Activated CD4-positive, alpha-beta memory T cell treated with anti-CD3 and anti-CD28 coated beads, Interleukin-2, amount 10 ng/mL, durations not matched to agents 7 days and 5 days (primary cell): ENCODE measurements around the gene MAP3K14. TPM values are rescaled to one million over a fixed set of nuclear protein-coding genes. Genes with fewer than 3 reads are reported as not detected.

Experiments used
- CTCF ChIA-PET: fragments of 350-600 bp; sonication (Branson Sonifier 250); formaldehyde crosslinking; loops from one replicate; lab custom pipeline; 2021; ENCODE audit warnings: antibody characterized with exemption, inconsistent platforms; lab: Charles Lee
- POLR2A ChIA-PET: fragments of 350-600 bp; sonication (Branson Sonifier 250); formaldehyde crosslinking; loops from one replicate; lab custom pipeline; 2021; ENCODE audit warnings: antibody characterized with exemption; lab: Charles Lee
- DNase-seq: peaks from one replicate; pipeline ENCODE4 v3.0.0-alpha.2; 2020
- H3K27ac Mint-ChIP-seq: one replicate; pipeline ENCODE4 v1.8.0; 2021; ENCODE audit warnings: mild to moderate bottlenecking, mixed read lengths
- H3K27me3 Mint-ChIP-seq: one replicate; pipeline ENCODE4 v1.8.0; 2021; ENCODE audit warnings: mixed read lengths
- H3K36me3 Mint-ChIP-seq: one replicate; pipeline ENCODE4 v1.8.0; 2021; ENCODE audit warnings: low read depth, mixed read lengths
- H3K4me1 Mint-ChIP-seq: one replicate; pipeline ENCODE4 v1.8.0; 2021; ENCODE audit warnings: mixed read lengths
- H3K4me3 Mint-ChIP-seq: one replicate; pipeline ENCODE4 v1.8.0; 2021; ENCODE audit warnings: mild to moderate bottlenecking, mixed read lengths
- H3K9me3 Mint-ChIP-seq: one replicate; pipeline ENCODE4 v1.8.0; 2021; ENCODE audit warnings: mixed read lengths
- total RNA-seq, 2 experiments: library from RNA; stranded (reverse); gene quantifications; one replicate each; pipeline ENCODE4 v1.2.3, GENCODE V29; 2021

The MAP3K14 gene
- total RNA-seq, 2 experiments from 2014 or later: 28.7 to 30.6 TPM

DNA sequence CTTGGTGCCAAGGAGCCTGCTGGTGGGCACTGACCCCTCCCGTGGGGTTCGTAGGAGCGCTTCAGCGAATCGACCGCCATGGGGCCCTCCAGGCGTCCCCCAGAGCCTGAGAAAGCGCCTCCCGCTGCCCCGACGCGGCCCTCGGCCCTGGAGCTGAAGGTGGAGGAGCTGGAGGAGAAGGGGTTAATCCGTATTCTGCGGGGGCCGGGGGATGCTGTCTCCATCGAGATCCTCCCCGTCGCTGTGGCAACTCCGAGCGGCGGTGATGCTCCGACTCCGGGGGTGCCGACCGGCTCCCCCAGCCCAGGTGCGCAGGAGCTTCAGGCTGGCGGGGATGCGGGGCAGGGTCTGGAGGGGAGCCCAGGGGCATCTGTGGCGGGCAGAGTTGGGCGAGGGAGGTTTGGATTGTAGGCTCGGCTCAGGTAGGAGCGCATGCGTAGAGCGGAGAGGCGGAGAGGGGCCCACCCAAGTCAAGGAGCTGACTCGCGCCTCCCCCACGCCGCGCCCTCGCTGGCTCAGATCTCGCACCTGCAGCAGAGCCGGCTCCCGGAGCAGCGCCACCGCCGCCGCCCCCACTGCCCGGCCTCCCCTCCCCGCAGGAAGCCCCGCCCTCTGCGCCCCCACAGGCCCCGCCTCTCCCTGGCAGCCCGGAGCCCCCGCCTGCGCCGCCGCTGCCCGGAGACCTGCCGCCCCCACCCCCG, 75.3 kb downstream of the MAP3K14 start:
- H3K4me1 Mint-ChIP-seq: peaks cover 48% of the 10 kb centered on the region
- no peak overlapping the region for H3K4me3 Mint-ChIP-seq
- ChIA-PET CTCF (interaction anchor here (0.9 to 2.1 kb wide), 2 partner anchors 11 to 22 kb away, joined by 3 to 7 read pairs; no protein-coding TSS in a partner anchor), POLR2A (interaction anchor here (1.5 to 27.5 kb wide), 2 partner anchors 14 to 16 kb away, joined by 3 to 528 read pairs; partner anchors contain the start of gene FMNL1)
- H3K36me3 Mint-ChIP-seq: peaks cover 82% of the 10 kb centered on the region
- H3K9me3 Mint-ChIP-seq: no peaks in the 10 kb centered on the region
- no peak for DNase-seq
- no peak overlapping the region for H3K27ac Mint-ChIP-seq
- no peaks in the 10 kb centered on the region for H3K27me3 Mint-ChIP-seq

DNA sequence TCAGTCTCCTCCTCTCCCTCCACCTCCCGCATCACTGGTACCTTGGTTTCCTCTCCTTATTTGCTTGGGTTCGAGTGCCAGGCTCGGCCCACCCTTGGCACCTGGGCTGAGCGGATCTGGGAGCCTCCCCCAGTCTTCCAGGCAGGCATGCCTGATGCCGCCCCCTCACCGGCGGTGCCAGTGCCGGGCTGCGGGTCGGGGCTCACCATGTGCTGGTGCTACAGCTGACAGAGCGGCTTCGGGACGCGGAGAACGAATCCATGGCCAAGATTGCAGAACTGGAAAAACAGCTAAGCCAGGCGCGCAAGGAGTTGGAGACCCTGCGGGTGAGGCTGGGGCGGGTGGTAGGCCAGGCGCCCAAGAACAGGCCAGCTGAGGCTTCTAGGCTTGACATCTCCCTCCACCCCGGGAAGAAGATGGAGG, 75.9 kb downstream of the MAP3K14 start:
- H3K4me1 Mint-ChIP-seq: peaks cover 43% of the 10 kb centered on the region
- ChIA-PET CTCF (interaction anchor here (0.9 kb wide), 1 partner anchor 10 kb away, joined by 3 read pairs; no protein-coding TSS in a partner anchor), POLR2A (interaction anchor here (1.5 to 27.5 kb wide), 2 partner anchors 14 to 16 kb away, joined by 3 to 528 read pairs; partner anchors contain the start of gene FMNL1)
- no peaks in the 10 kb centered on the region for H3K9me3 Mint-ChIP-seq
- H3K36me3 Mint-ChIP-seq: peaks cover 82% of the 10 kb centered on the region
- H3K27me3 Mint-ChIP-seq: no peaks in the 10 kb centered on the region
- no peak for DNase-seq
- H3K4me3 Mint-ChIP-seq: no peak overlapping the region
- H3K27ac Mint-ChIP-seq: no peak overlapping the region

DNA sequence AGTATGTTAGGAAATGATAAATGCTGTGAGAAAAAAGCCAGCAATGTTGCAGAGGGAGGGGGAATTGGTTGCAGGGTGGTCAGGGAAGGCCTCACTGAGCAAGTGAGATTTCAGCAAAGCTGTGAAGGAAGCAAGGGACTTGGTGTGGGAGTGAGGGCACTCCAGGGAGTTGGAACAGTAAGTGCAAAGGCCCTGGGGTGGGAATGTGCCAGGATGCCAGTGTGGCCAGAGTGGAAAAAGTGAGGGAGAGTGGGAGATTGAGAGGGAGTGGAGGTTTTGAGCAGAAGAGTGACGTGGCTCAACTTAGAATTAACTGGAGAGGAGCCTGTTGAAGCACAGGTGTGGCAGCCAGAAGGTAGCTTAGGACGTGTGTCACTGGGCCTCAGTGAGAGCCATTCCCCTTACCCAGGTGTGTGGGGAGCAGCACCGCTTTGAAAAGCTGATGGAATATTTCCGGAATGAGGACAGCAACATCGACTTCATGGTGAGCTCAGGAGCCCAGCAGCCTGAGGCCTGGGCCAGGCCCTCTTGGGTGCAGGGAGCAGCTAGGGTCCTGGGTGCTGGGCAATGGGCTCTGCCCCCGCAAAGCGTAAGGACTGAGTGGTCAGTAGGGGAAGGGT, 78.6 kb downstream of the MAP3K14 start:
- H3K4me1 Mint-ChIP-seq: peaks cover 54% of the 10 kb centered on the region
- no peak for DNase-seq
- no peak overlapping the region for H3K4me3 Mint-ChIP-seq
- no peaks in the 10 kb centered on the region for H3K27me3 Mint-ChIP-seq
- ChIA-PET CTCF (interaction anchor here (1.0 to 11.8 kb wide), 3 partner anchors 12 to 103 kb away, joined by 3 to 197 read pairs (median 5); partner anchors contain the start of genes ACBD4 and FMNL1), POLR2A (interaction anchor here (2.1 to 27.5 kb wide), 2 partner anchors 10 to 13 kb away, joined by 11 to 528 read pairs; partner anchors contain the start of gene FMNL1)
- H3K27ac Mint-ChIP-seq: peak overlapping the region; percentile 47
- H3K36me3 Mint-ChIP-seq: peaks cover 85% of the 10 kb centered on the region
- H3K9me3 Mint-ChIP-seq: no peaks in the 10 kb centered on the region

DNA sequence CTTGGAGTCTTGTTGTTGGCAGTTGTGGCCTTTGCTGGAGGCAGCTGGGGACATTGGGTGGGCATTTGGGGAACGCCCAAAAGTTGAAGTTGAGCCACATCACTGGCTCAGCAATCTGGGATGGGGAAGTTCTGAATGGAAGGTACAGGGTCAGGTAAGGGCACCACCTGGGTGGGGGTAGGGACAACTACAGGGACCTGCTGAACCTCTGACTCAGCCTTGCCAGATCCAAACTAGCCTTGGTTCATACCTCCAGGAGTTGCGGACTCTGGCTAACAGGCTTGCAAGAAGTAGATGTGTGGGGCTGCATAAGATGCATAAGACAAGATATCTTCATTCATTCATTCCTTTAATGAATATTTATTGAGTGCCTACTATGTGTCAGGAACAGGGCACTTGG, 79.1 kb downstream of the MAP3K14 start:
- Mint-ChIP-seq H3K4me1 (peaks cover 56% of the 10 kb centered on the region), H3K27me3 (no peaks in the 10 kb centered on the region), H3K4me3 (no peak overlapping the region), H3K36me3 (peaks cover 86% of the 10 kb centered on the region), H3K9me3 (no peaks in the 10 kb centered on the region), H3K27ac (peak overlapping the region; percentile 47)
- CTCF ChIA-PET: interaction anchor here (1.0 to 11.8 kb wide), 2 partner anchors 18 to 102 kb away, joined by 3 to 197 read pairs; partner anchors contain the start of genes ACBD4 and FMNL1
- no peak for DNase-seq
- POLR2A ChIA-PET: interaction anchor here (1.4 to 27.5 kb wide), 3 partner anchors 10 to 74 kb away, joined by 3 to 528 read pairs (median 11); partner anchors contain the start of gene FMNL1

DNA sequence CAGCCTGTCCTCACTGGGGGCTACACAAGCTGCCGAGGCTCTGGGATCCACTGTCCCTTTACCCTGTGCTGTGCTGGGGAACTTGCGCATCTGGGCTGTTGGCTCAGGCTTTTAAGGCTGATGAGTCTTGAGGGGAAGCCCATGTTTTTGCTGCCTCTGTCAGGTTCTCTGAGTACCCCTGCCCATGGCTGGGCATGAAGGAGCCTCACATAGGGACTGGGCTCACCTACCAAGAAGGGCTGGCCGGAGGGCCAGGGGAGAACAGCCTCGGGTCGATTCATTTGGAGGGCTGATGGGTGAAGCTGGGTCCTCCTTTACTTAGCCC, 80.6 kb downstream of the MAP3K14 start:
- no peak overlapping the region for H3K4me3 Mint-ChIP-seq
- no peak overlapping the region for H3K27ac Mint-ChIP-seq
- no peak for DNase-seq
- H3K27me3 Mint-ChIP-seq: no peaks in the 10 kb centered on the region
- ChIA-PET POLR2A (interaction anchor here (1.4 to 27.5 kb wide), 2 partner anchors 10 to 11 kb away, joined by 4 to 528 read pairs; partner anchors contain the start of gene FMNL1), CTCF (interaction anchor here (1.6 to 11.8 kb wide), 4 partner anchors 10 to 75 kb away, joined by 6 to 197 read pairs (median 22); partner anchors contain the start of gene FMNL1)
- H3K36me3 Mint-ChIP-seq: peaks cover 93% of the 10 kb centered on the region
- peaks cover 64% of the 10 kb centered on the region for H3K4me1 Mint-ChIP-seq
- H3K9me3 Mint-ChIP-seq: no peaks in the 10 kb centered on the region

DNA sequence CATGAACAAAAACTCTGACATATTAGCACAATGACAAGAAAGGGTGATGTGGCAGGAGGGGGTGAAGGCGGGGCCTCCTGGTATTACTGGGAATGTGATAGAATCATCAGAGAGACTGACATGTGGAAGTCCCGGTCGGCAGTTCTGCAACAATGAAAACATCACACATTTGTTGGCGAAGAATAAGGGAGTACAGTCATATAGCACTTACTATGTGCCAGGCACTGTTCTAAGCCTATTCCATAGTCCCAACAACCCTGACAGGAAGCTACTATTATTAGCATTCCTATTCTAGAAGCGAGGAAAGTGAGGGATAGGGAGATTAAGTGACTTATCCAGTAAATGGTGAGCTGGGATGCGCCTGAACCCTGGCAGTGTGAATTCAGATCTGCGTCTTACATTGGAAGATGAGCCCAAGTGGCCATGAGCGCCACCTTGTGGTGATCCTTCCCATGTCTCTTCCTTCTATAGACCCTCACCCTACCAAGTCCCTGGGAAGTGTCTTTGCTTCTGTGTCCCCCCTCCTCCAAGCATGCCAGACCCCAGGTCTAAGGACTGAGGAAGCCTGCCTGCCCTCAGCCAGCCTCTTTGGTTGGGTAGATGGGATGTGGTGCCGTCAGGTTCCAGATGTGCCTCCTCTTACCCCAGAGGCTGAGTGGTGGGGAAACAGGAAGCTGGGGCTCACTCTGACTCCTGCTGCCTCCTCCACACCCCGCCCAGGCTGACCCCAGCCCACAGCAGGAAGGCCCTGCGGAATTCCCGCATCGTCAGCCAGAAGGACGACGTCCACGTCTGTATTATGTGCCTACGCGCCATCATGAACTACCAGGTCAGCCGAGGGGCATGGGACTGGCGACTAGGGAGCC, 81.2 kb downstream of the MAP3K14 start:
- Mint-ChIP-seq H3K27ac (peak overlapping the region; percentile 74), H3K4me3 (no peak overlapping the region), H3K27me3 (no peaks in the 10 kb centered on the region), H3K9me3 (no peaks in the 10 kb centered on the region), H3K4me1 (peaks cover 67% of the 10 kb centered on the region), H3K36me3 (peaks cover 87% of the 10 kb centered on the region)
- ChIA-PET CTCF (interaction anchor here (0.8 to 11.8 kb wide), 12 partner anchors 10 to 150 kb away, joined by 3 to 197 read pairs (median 4); partner anchors contain the start of genes FMNL1 and MAP3K14), POLR2A (interaction anchor here (1.0 to 27.5 kb wide), 3 partner anchors 10 to 13 kb away, joined by 3 to 528 read pairs (median 4); partner anchors contain the start of gene FMNL1)
- peak; percentile 79 for DNase-seq

DNA sequence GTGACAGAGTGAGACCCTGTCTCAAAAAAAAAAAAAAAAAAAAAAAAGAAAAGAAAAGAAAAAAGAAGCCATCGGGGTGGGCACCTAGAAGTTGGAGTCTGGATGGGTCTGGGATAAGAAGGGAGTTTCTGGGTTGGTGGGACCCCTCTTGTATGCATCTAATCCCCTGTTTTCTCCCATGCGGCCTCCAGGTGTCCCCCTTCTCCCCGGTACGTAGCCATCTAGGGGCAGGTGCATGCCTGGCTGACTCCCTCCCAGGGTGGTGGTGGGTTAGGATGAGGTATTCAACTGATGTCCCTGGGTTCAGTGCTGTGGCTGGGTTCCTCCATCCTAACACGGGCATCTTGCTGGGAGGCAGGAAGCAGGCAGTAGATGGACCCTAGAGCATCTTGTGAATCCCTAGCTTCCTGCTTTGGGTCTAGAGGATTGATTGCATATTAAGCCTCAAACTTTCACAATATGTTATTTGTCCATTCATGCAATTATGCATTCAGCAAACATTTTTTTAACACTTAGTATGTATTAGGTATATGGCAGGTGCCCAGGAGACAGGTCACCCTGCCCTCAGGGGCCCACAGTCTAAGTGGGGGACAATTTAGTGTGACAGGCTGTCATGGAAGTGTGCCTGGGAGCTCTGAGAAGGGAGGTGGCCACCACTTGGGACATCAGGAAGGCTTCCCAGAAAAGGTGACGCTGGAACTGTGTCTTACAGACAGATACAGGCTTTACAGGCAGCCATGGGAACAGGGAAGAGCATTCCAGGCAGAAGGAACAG, 82.0 kb downstream of the MAP3K14 start:
- ChIA-PET CTCF (interaction anchor here (0.7 to 11.8 kb wide), 15 partner anchors 9 to 151 kb away, joined by 3 to 197 read pairs (median 4); partner anchors contain the start of genes FMNL1 and MAP3K14), POLR2A (interaction anchor here (0.8 to 27.5 kb wide), 4 partner anchors 10 to 14 kb away, joined by 3 to 528 read pairs (median 4); partner anchors contain the start of gene FMNL1)
- Mint-ChIP-seq H3K36me3 (peaks cover 81% of the 10 kb centered on the region), H3K4me1 (peaks cover 73% of the 10 kb centered on the region), H3K4me3 (no peak overlapping the region), H3K9me3 (no peaks in the 10 kb centered on the region), H3K27me3 (no peaks in the 10 kb centered on the region), H3K27ac (peak overlapping the region; percentile 74)
- no peak for DNase-seq

DNA sequence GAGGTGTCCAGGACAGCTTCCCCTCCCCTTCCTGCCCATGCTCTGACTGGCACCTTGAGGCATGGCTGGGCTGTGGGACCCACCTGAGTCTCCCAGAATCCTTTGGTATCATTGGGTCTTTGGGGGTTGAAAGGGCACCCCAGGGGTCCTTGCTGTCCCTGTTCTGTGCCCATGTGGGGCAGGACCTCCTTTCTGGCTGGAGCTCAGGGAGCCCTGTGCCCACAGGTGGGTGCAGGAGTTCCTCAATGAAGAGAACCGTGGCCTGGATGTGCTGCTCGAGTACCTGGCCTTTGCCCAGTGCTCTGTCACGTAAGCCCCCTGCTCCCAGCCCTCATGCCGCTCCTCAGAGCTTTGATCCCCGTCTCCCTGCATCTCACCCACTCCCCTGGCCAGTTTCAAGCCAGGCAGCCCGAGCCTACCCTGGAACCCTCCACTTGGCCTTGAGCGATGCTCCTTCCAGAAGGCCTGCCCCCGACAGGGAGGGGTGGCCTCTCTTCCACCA, 83.3 kb downstream of the MAP3K14 start:
- H3K9me3 Mint-ChIP-seq: no peaks in the 10 kb centered on the region
- ChIA-PET POLR2A (interaction anchor here (0.7 to 15.7 kb wide), 3 partner anchors 8 to 82 kb away, joined by 3 to 337 read pairs (median 97); partner anchors contain the start of genes FMNL1 and MAP3K14), CTCF (interaction anchor here (1.4 to 11.8 kb wide), 2 partner anchors 13 to 14 kb away, joined by 3 to 197 read pairs; partner anchors contain the start of gene FMNL1)
- DNase-seq: no peak
- H3K27ac Mint-ChIP-seq: peak overlapping the region; percentile 79
- no peak overlapping the region for H3K4me3 Mint-ChIP-seq
- H3K27me3 Mint-ChIP-seq: no peaks in the 10 kb centered on the region
- H3K4me1 Mint-ChIP-seq: peaks cover 84% of the 10 kb centered on the region
- peaks cover 75% of the 10 kb centered on the region for H3K36me3 Mint-ChIP-seq

DNA sequence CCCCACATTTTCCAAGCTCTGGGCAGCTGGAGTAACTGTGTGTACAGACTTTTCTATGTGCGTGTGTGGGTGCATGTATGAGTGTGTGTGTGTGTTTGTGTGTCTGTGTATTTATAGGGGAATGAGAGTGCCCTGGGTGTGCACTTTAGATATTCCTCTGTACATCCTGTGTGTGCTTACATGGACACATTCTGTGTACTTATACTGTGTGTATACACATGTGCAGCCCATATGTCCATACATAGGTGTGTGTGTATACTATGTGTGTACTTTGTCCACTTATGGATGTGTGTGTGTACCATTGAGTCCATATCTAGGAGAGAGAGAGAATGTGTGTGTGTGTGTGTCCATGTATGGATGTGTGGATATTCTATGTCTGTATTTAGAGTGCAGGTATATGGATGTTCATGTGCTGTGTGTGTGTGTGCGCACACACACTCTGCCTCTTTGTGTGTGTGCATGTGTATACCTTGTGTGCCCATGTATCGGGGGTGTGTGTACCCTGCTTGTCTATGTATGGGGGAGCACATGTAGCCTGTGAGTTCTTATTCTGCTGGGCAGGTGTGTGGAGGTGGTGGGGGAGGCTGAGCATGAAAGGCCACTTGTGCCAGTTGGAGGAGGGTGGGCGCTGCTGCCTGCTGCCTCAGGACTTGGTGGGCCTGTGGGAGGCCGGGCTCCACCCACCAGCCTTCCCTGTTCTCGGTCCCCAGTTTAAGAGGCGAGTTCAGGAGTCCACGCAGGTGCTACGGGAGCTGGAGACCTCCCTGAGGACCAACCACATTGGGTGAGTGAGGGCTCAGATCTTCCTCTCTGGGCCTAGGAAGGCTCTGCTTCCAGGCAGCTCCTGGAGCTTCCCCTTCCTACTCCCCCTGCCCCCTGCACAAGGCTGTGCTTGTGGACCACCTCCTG, 84.1 kb downstream of the MAP3K14 start:
- Mint-ChIP-seq H3K4me1 (peaks cover 84% of the 10 kb centered on the region), H3K36me3 (peaks cover 74% of the 10 kb centered on the region), H3K27me3 (no peaks in the 10 kb centered on the region), H3K27ac (peak overlapping the region; percentile 79), H3K4me3 (no peak overlapping the region), H3K9me3 (no peaks in the 10 kb centered on the region)
- DNase-seq: no peak
- ChIA-PET POLR2A (interaction anchor here (0.7 to 15.7 kb wide), 5 partner anchors 7 to 84 kb away, joined by 3 to 528 read pairs (median 97); partner anchors contain the start of genes FMNL1, HEXIM1 and MAP3K14), CTCF (interaction anchor here (1.4 to 11.8 kb wide), 2 partner anchors 13 to 14 kb away, joined by 3 to 197 read pairs; partner anchors contain the start of gene FMNL1)

DNA sequence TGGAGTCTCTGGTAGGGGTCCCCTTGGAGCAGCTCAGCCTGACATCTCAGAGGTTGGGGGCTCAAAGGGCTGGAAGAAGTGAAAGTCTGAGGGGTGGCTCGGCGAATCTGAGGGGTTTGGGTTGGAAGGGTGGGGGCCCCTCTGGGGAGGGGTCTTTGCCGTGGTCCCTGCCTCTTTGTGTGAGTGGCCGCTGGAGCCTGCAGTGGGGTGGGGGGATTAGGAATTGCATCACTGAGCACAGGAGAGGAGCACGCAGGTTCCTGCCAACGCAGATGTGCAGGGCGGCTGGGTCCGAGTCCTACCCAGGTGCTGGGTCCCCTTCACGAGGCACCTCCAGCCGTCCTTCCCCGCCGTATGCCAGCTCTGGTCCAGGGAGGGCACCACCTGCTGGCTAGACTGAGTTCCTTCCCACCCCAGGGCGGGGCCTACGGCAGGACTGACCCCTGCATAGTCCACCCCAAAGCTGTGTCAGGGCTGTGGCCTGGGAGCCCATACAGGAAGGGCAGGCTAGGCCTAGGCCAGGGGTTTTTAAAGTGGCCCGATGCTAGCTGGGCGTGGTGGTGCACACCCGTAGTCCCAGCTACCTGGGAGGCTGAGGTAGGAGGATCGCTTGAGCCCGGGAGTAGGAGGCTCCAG, 85.2 kb downstream of the MAP3K14 start:
- Mint-ChIP-seq H3K4me1 (peaks cover 89% of the 10 kb centered on the region), H3K4me3 (no peak overlapping the region), H3K27me3 (no peaks in the 10 kb centered on the region), H3K27ac (peak overlapping the region; percentile 72), H3K9me3 (no peaks in the 10 kb centered on the region), H3K36me3 (peaks cover 75% of the 10 kb centered on the region)
- CTCF ChIA-PET: interaction anchor here (0.9 to 11.8 kb wide), 4 partner anchors 11 to 96 kb away, joined by 3 to 197 read pairs (median 4); partner anchors contain the start of genes ACBD4 and FMNL1
- POLR2A ChIA-PET: interaction anchor here (1.3 to 15.7 kb wide), 5 partner anchors 11 to 84 kb away, joined by 3 to 528 read pairs (median 97); partner anchors contain the start of genes FMNL1, HEXIM1 and MAP3K14
- no peak for DNase-seq
